Trophoblast cell (in vitro differentiated cells and primary cell): ENCODE results near the gene EBF3.

Experiments
- DNase-seq, 2 donors: peaks; one replicate each; pipeline ENCODE4 v3.0.0-alpha.2; 2016
- H2AFZ ChIP-seq: 2 replicates; pipeline ENCODE4 v1.6.1; 2013; ENCODE audit warnings: low read length, moderate library complexity, mild to moderate bottlenecking; ENCODE audit not compliant: insufficient read depth, poor library complexity
- H2AK5ac ChIP-seq: 2 replicates; pipeline ENCODE4 v1.6.1; 2013; ENCODE audit warnings: mild to moderate bottlenecking, low read length
- H2BK120ac ChIP-seq: 2 replicates; pipeline ENCODE4 v1.6.1; 2013; ENCODE audit warnings: low read length, mild to moderate bottlenecking, moderate library complexity; ENCODE audit not compliant: insufficient read depth, poor library complexity
- H2BK12ac ChIP-seq: 2 replicates; pipeline ENCODE4 v1.6.1; 2013; ENCODE audit warnings: mild to moderate bottlenecking, low read length, moderate library complexity
- H2BK5ac ChIP-seq: 2 replicates; pipeline ENCODE4 v1.6.1; 2013; ENCODE audit warnings: low read length, low read depth, moderate library complexity, mild to moderate bottlenecking; ENCODE audit not compliant: poor library complexity
- H3K14ac ChIP-seq: 2 replicates; pipeline ENCODE4 v1.6.1; 2013; ENCODE audit warnings: mild to moderate bottlenecking, low read length
- H3K18ac ChIP-seq: 2 replicates; pipeline ENCODE4 v1.6.1; 2013; ENCODE audit warnings: mild to moderate bottlenecking, low read length
- H3K23ac ChIP-seq: 2 replicates; pipeline ENCODE4 v1.6.1; 2013; ENCODE audit warnings: low read length
- H3K27ac ChIP-seq: 2 replicates; pipeline ENCODE4 v1.5.1; 2013; ENCODE audit warnings: low read depth, mild to moderate bottlenecking, inconsistent platforms, low read length, moderate library complexity
- H3K27me3 ChIP-seq: 2 replicates; pipeline ENCODE4 v1.6.1; 2013; ENCODE audit warnings: inconsistent platforms, mild to moderate bottlenecking, low read length, moderate library complexity; ENCODE audit not compliant: insufficient read depth
- H3K36me3 ChIP-seq, 2 experiments: 1 replicate in 1 of 2; 2 replicates in 1 of 2; pipeline ENCODE4 v1.6.1; 2013; ENCODE audit warnings: low read length in 2 of 2, mild to moderate bottlenecking in 2 of 2, moderate library complexity in 1 of 2; ENCODE audit not compliant: insufficient read depth in 2 of 2, control insufficient read depth in 1 of 2
- H3K4ac ChIP-seq: 2 replicates; pipeline ENCODE4 v1.6.1; 2013; ENCODE audit warnings: low read depth, mild to moderate bottlenecking, low read length, moderate library complexity
- H3K4me1 ChIP-seq, 2 experiments: 1 replicate in 1 of 2; 2 replicates in 1 of 2; pipeline ENCODE4 v1.6.1; 2013; ENCODE audit warnings: low read length in 2 of 2, mild to moderate bottlenecking in 2 of 2, moderate library complexity in 1 of 2; ENCODE audit not compliant: insufficient read depth in 2 of 2, control insufficient read depth in 1 of 2
- H3K4me2 ChIP-seq: 2 replicates; pipeline ENCODE4 v1.6.1; 2013; ENCODE audit warnings: inconsistent platforms, mild to moderate bottlenecking, low read length, moderate library complexity
- H3K4me3 ChIP-seq: 2 replicates; pipeline ENCODE4 v1.5.1; 2013; ENCODE audit warnings: mild to moderate bottlenecking, low read depth, low read length, inconsistent platforms
- H3K79me1 ChIP-seq: one replicate; pipeline ENCODE4 v1.6.1; 2013; ENCODE audit warnings: low read length
- H3K79me2 ChIP-seq: 2 replicates; pipeline ENCODE4 v1.6.1; 2013; ENCODE audit warnings: low read length, mild to moderate bottlenecking; ENCODE audit not compliant: control insufficient read depth, insufficient read depth, poor library complexity
- H3K9ac ChIP-seq: 2 replicates; pipeline ENCODE4 v1.6.1; 2013; ENCODE audit warnings: mild to moderate bottlenecking, low read length
- H3K9me3 ChIP-seq: 2 replicates; pipeline ENCODE4 v1.6.1; 2013; ENCODE audit warnings: low read depth, mild to moderate bottlenecking, control low read depth, inconsistent platforms, low read length; ENCODE audit not compliant: insufficient read depth
- H4K12ac ChIP-seq: 2 replicates; pipeline ENCODE4 v1.6.1; 2013; ENCODE audit warnings: low read depth, mild to moderate bottlenecking, low read length, moderate library complexity
- H4K8ac ChIP-seq: 2 replicates; pipeline ENCODE4 v1.6.1; 2013; ENCODE audit warnings: low read depth, mild to moderate bottlenecking, low read length, moderate library complexity
- H4K91ac ChIP-seq: one replicate; pipeline ENCODE4 v1.6.1; 2013; ENCODE audit warnings: low read depth, mild to moderate bottlenecking, low read length, moderate library complexity
- WGBS: extraction: QIAGEN DNeasy Blood & Tissue Kit; methylation state at CpG from one replicate; pipeline ENCODE4 v1.1.7; 2013; ENCODE audit warnings: missing lambda C conversion rate; ENCODE audit not compliant: insufficient read length, insufficient coverage; ENCODE audit errors: extremely low coverage; 5-methylcytosine and 5-hydroxymethylcytosine counted together

The EBF3 gene

DNA sequence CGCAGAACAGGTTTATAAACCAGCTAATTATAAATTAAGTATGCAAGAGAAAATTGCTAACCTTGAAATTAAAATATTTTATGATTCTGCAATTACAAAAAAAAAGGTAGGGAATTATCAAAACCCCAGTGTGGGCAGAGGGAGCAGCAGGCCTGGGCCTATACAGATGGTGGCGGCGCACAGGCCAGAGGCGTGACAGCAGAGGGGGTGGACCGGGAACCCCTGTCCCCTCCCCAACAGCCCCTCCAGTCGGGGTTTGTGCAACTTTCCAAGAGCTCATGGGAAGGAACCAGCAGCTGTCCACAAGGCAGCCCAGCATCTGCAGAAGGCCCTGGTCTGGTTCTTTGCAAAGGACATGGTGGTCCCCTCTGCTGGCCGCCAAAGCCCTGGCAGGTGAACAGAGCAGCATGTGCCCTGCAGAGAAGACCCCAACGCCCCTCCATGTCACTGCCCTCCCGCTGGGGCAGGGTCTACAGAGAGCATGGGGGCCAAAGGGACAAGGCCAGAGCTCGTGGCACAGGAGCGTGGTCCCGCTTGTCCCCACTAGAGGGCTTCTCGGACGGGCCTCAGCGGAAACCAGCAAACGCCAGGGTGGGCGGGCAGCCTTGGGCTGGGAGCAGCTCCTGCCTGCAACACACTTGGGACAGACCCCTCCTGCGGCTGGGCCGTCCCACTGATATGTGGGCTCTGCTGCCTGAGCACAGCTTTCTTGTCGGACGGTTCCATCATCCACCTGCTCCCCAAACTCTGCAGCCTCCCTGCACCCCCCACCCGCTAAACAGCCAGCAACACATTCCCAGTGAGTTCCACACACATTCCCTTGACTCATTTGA, 75.1 kb downstream of the EBF3 start:
- H2BK5ac ChIP-seq: no peak overlapping the region

GRCh38 chr10:129887986-129888783, 75.9 kb downstream of the EBF3 start:
- Histone ChIP-seq H2AK5ac (no peak overlapping the region), H3K4me2 (no peak overlapping the region), H3K27ac (no peak overlapping the region), H3K9ac (no peak overlapping the region), H3K79me2 (no peaks in the 10 kb centered on the region), H3K9me3 (no peaks in the 10 kb centered on the region), H4K12ac (no peak overlapping the region), H2BK120ac (no peak overlapping the region), H4K91ac (no peak overlapping the region), H3K14ac (no peak overlapping the region), H3K79me1 (no peaks in the 10 kb centered on the region), H3K36me3 (no peaks in the 10 kb centered on the region), H3K23ac (no peak overlapping the region), H3K4ac (no peak overlapping the region), H2BK5ac (no peak overlapping the region), H2AFZ (no peak overlapping the region), H3K4me3 (no peak overlapping the region), H4K8ac (no peak overlapping the region), H2BK12ac (no peak overlapping the region), H3K18ac (no peak overlapping the region), H3K27me3 (no peaks in the 10 kb centered on the region), H3K4me1 (no peaks in the 10 kb centered on the region)
- no peak for DNase-seq
- no CpG with 5 or more reads among the region's 35 CpGs for WGBS

More for the DNA sequence above, 75.1 kb downstream of the EBF3 start:
- no peaks in the 10 kb centered on the region for H3K79me2 ChIP-seq
- no peaks in the 10 kb centered on the region for H3K9me3 ChIP-seq
- H3K36me3 ChIP-seq: no peaks in the 10 kb centered on the region
- no peaks in the 10 kb centered on the region for H3K27me3 ChIP-seq
- H3K27ac ChIP-seq: no peak overlapping the region
- no peak overlapping the region for H3K18ac ChIP-seq
- H3K79me1 ChIP-seq: no peaks in the 10 kb centered on the region
- H2BK120ac ChIP-seq: no peak overlapping the region
- no peak overlapping the region for H3K9ac ChIP-seq
- no peak overlapping the region for H3K4me3 ChIP-seq
- no peak overlapping the region for H4K8ac ChIP-seq
- H3K4me1 ChIP-seq: no peaks in the 10 kb centered on the region
- DNase-seq: peak in 1 of 2 donors; percentile 19
- no peak overlapping the region for H4K12ac ChIP-seq
- no peak overlapping the region for H3K4ac ChIP-seq
- H2AK5ac ChIP-seq: no peak overlapping the region
- H3K14ac ChIP-seq: no peak overlapping the region
- no peak overlapping the region for H2BK12ac ChIP-seq
- H2AFZ ChIP-seq: peak overlapping the region; percentile 61
- H3K23ac ChIP-seq: no peak overlapping the region
- WGBS: no CpG with 5 or more reads among the region's 22 CpGs
- no peak overlapping the region for H4K91ac ChIP-seq
- no peak overlapping the region for H3K4me2 ChIP-seq

DNA sequence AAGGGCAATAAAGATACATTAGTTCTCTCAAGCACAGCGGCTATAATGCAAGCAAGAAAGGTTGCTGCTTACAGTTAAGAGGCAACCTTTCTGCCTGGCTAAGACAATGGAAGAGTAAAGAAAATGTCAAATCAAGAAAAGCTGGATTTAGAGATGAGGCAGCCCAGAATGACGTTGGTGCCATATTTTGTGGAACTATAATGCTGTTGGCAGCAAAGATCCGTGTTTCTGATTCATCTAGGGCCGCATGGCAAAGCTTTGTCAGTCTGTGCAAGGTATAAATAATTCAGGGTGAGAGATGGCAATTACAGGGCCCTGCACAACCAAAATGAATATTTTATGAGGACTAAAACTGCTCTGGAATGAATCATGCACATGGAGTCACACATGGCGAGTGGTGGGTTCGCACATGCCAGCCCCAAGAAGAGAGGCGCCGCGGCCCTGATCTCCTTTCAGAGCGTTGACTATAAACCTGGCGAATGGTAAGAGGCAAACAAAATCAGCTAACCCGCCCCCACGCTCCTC, 76.6 kb downstream of the EBF3 start:
- Histone ChIP-seq H4K12ac (no peak overlapping the region), H2BK12ac (no peak overlapping the region), H3K4me2 (no peak overlapping the region), H3K4me3 (no peak overlapping the region), H3K36me3 (no peaks in the 10 kb centered on the region), H3K79me1 (no peaks in the 10 kb centered on the region), H3K18ac (no peak overlapping the region), H4K91ac (no peak overlapping the region), H2BK5ac (no peak overlapping the region), H3K4ac (no peak overlapping the region), H3K9me3 (no peaks in the 10 kb centered on the region), H2AFZ (no peak overlapping the region), H3K4me1 (no peaks in the 10 kb centered on the region), H3K23ac (no peak overlapping the region), H2BK120ac (no peak overlapping the region), H4K8ac (no peak overlapping the region), H3K27me3 (no peaks in the 10 kb centered on the region), H3K9ac (no peak overlapping the region), H3K79me2 (no peaks in the 10 kb centered on the region), H3K14ac (no peak overlapping the region), H2AK5ac (no peak overlapping the region), H3K27ac (no peak overlapping the region)
- no peak for DNase-seq
- WGBS: no CpG with 5 or more reads among the region's 13 CpGs

DNA sequence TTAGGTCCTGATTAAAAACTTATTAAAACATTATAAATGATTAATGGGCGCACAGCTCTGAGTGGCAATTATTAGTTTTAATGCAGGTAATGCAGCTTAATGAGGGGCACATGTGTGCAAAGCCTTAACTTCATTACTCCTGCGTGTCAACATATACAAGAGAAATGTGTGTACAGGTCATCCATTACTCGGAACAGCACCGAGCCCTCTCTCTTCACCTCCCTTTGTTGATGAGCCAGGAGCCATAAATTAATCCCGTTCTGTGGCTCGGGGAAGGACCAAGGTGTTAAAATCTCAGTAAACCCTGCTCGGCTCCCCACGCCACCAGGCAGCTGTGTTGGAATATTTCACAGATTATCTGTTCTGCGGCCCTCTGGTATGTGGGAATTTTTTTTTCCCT, 77.8 kb downstream of the EBF3 start:
- Histone ChIP-seq H3K4ac (no peak overlapping the region), H3K9ac (no peak overlapping the region), H2BK12ac (no peak overlapping the region), H3K23ac (no peak overlapping the region), H3K79me2 (no peaks in the 10 kb centered on the region), H2AK5ac (no peak overlapping the region), H3K9me3 (no peaks in the 10 kb centered on the region), H3K14ac (no peak overlapping the region), H4K8ac (no peak overlapping the region), H2AFZ (no peak overlapping the region), H4K12ac (no peak overlapping the region), H3K18ac (no peak overlapping the region), H4K91ac (no peak overlapping the region), H3K79me1 (no peaks in the 10 kb centered on the region), H3K27me3 (no peaks in the 10 kb centered on the region), H3K4me2 (no peak overlapping the region), H3K36me3 (no peaks in the 10 kb centered on the region), H3K4me3 (no peak overlapping the region), H3K4me1 (no peaks in the 10 kb centered on the region), H2BK5ac (no peak overlapping the region), H2BK120ac (no peak overlapping the region), H3K27ac (no peak overlapping the region)
- no peak for DNase-seq
- no CpG with 5 or more reads among the region's 9 CpGs for WGBS
